HepG2 (cell line): ENCODE data around the gene SCN7A. TPM values are rescaled to one million over a fixed set of nuclear protein-coding genes. Genes with fewer than 3 reads are reported as not detected.
A peak's percentile ranks its signal among the peaks of the same experiment; 100 is the strongest.

Source experiments
- ATRX ChIP-seq: sonication (generic); formaldehyde crosslinking; IDR thresholded peaks from 2 replicates; pipeline ENCODE4 v1.4.0; 2020; ENCODE audit warnings: missing genetic modification reagents, borderline replicate concordance
- CEBPG ChIP-seq: IDR thresholded peaks from 2 replicates; pipeline ENCODE4 v1.6.1; 2016
- ESRRA ChIP-seq: sonication (generic); formaldehyde crosslinking; IDR thresholded peaks from 2 replicates; pipeline ENCODE4 v1.5.1; 2020; ENCODE audit warnings: mild to moderate bottlenecking, low read depth, missing genetic modification reagents
- FOXO1 ChIP-seq: sonication (generic); formaldehyde crosslinking; IDR thresholded peaks from 2 replicates; pipeline ENCODE4 v1.4.0; 2020; ENCODE audit warnings: missing genetic modification reagents
- HHEX ChIP-seq: IDR thresholded peaks from 2 replicates; pipeline ENCODE4 v1.6.1; 2016; ENCODE audit warnings: control low read depth
- MAFF ChIP-seq: IDR thresholded peaks from 2 replicates; pipeline ENCODE4 v1.6.1; 2011; ENCODE audit warnings: low read depth, low read length, improper control_type of control experiment
- MTF2 ChIP-seq: sonication (generic); formaldehyde crosslinking; IDR thresholded peaks from 2 replicates; pipeline ENCODE4 v1.5.0; 2020; ENCODE audit warnings: missing genetic modification reagents, borderline replicate concordance
- NCOA1 ChIP-seq: sonication (generic); formaldehyde crosslinking; IDR thresholded peaks from 2 replicates; pipeline ENCODE4 v1.9.0; 2021; ENCODE audit warnings: missing genetic modification reagents
- NKX3-1 ChIP-seq: sonication (generic); formaldehyde crosslinking; IDR thresholded peaks from 2 replicates; pipeline ENCODE4 v1.5.0; 2020; ENCODE audit warnings: missing genetic modification reagents
- PTBP1 ChIP-seq: fragments of 200-400 bp; formaldehyde crosslinking; IDR thresholded peaks from 2 replicates; pipeline ENCODE4 v1.6.1; 2018; ENCODE audit warnings: low read length, low read depth; ENCODE audit not compliant: poor library complexity, severe bottlenecking
- SMYD3 ChIP-seq: sonication (generic); formaldehyde crosslinking; IDR thresholded peaks from 2 replicates; pipeline ENCODE4 v1.8.1; 2023; ENCODE audit warnings: mild to moderate bottlenecking, missing genetic modification reagents
- TBL1XR1 ChIP-seq: fragments of 150-350 bp; IDR thresholded peaks from 2 replicates; pipeline ENCODE4 v1.6.1; 2014; ENCODE audit warnings: borderline replicate concordance, low read length; ENCODE audit not compliant: partially characterized antibody
- ZNF720 ChIP-seq: sonication (generic); formaldehyde crosslinking; IDR thresholded peaks from 2 replicates; pipeline ENCODE4 v1.4.0; 2020; ENCODE audit warnings: missing genetic modification reagents
- ZNF737 ChIP-seq: sonication (generic); formaldehyde crosslinking; IDR thresholded peaks from 2 replicates; pipeline ENCODE4 v1.5.0; 2020; ENCODE audit warnings: missing genetic modification reagents, mild to moderate bottlenecking, borderline replicate concordance
- ZNF772 ChIP-seq: sonication (generic); formaldehyde crosslinking; IDR thresholded peaks from 2 replicates; pipeline ENCODE4 v1.5.0; 2020; ENCODE audit warnings: mild to moderate bottlenecking, missing genetic modification reagents
- ZNF773 ChIP-seq: sonication (generic); formaldehyde crosslinking; IDR thresholded peaks from 2 replicates; pipeline ENCODE4 v1.4.0; 2020; ENCODE audit warnings: missing genetic modification reagents, borderline replicate concordance
- ZNF781 ChIP-seq: sonication (generic); formaldehyde crosslinking; IDR thresholded peaks from 2 replicates; pipeline ENCODE4 v1.5.1; 2020; ENCODE audit warnings: borderline replicate concordance, mild to moderate bottlenecking, missing genetic modification reagents; ENCODE audit errors: not compliant biosample characterization
- polyA plus RNA-seq, 8 experiments: library from polyadenylated mRNA; depleted of rRNA in 3 of 8; stranded (reverse) in 7 of 8; unstranded in 1 of 8; fragments of >200 nt; fragmentation: Illumina TruSeq in 4 of 8; extraction: Trizol in 4 of 8; gene quantifications; 2 replicates each; pipeline versions ENCODE4 v1.2.1 to v1.2.3, GENCODE V29; 2011 to 2016; ENCODE audit warnings: low read depth in 4 of 8, missing spikeins in 1 of 8, mixed read lengths in 1 of 8; ENCODE audit not compliant: insufficient read depth in 1 of 8
- total RNA-seq, 5 experiments: library from RNA; depleted of rRNA; stranded (reverse); fragments of >200 nt; fragmentation: Illumina TruSeq; extraction: Trizol; gene quantifications; 2 replicates each; pipeline ENCODE4 v1.2.3, GENCODE V29; 2016; ENCODE audit warnings: low read depth in 1 of 5
- TF ChIP-seq, protein P1 (sequence below): sonication (generic); formaldehyde crosslinking; IDR thresholded peaks from 2 replicates; pipeline ENCODE4 v1.9.0; 2022; ENCODE audit warnings: missing genetic modification reagents, mild to moderate bottlenecking, borderline replicate concordance
- TF ChIP-seq, protein P2 (sequence below): IDR thresholded peaks from 2 replicates; pipeline ENCODE4 v1.6.1; 2016; ENCODE audit warnings: low read depth, control low read depth
- TF ChIP-seq, protein P3 (sequence below): sonication (generic); formaldehyde crosslinking; IDR thresholded peaks from 2 replicates; pipeline ENCODE4 v1.4.0; 2020; ENCODE audit warnings: missing genetic modification reagents; ENCODE audit errors: not compliant biosample characterization
- TF ChIP-seq, protein P4 (sequence below): sonication (generic); formaldehyde crosslinking; IDR thresholded peaks from 2 replicates; pipeline ENCODE4 v1.5.0; 2020; ENCODE audit warnings: missing genetic modification reagents
- TF ChIP-seq, protein P5 (sequence below): sonication (generic); formaldehyde crosslinking; IDR thresholded peaks from 2 replicates; pipeline ENCODE4 v1.5.1; 2020; ENCODE audit warnings: missing genetic modification reagents, mild to moderate bottlenecking, borderline replicate concordance

The SCN7A gene
- total and polyA plus RNA-seq, 2 of the 13 experiments (the other 11 are each of a cell fraction or from before 2014, with no cell fraction given): 0.01 TPM; not detected in 1

DNA sequence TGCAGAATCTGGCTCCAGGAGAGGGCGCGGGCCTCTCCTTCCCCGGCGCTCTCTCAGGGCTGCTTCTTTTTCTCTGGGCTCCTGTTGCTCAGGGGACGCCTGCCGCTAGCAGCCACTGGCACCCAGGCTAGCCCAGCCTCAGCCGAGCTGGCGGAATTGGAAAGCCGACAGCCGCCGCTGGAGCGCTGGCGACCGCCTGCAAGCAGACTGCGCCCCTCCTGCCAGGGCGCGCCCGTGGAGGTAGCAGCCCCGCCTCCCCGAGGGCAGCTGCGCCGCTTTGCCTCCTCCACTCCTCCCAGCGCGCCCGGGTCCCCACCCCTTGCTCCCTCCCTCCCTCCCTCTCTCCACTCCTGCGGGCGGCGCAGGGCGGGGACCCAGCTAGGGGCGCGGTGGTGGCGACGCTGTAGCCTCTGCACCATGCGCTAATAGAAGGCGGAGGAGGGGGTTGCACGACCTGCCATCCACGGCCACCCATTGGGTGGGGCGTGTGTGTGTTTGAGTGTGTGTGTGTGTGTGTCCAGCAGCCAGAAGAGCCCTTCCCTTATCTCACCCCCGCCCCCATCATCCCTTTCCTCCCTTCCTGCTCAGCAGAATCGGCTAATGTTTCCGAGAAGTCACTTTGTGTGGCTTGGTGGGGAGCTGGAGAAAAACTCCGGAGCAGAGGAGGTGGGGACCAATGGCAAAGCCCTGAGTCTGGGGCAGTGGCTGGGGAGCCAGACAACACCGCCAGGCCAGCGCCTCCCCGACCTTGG is 118.1 kb downstream of the SCN7A start, which contains the start of gene SCN9A (continued):
- no peak for TF ChIP-seq TBL1XR1
- TF ChIP-seq ZNF720 (CRISPR knock-in tag): no peak; the same call in 1 of the 2 replicates
- peak; percentile 69 for TF ChIP-seq FOXO1 (CRISPR knock-in tag)
- TF ChIP-seq, protein P1, sequence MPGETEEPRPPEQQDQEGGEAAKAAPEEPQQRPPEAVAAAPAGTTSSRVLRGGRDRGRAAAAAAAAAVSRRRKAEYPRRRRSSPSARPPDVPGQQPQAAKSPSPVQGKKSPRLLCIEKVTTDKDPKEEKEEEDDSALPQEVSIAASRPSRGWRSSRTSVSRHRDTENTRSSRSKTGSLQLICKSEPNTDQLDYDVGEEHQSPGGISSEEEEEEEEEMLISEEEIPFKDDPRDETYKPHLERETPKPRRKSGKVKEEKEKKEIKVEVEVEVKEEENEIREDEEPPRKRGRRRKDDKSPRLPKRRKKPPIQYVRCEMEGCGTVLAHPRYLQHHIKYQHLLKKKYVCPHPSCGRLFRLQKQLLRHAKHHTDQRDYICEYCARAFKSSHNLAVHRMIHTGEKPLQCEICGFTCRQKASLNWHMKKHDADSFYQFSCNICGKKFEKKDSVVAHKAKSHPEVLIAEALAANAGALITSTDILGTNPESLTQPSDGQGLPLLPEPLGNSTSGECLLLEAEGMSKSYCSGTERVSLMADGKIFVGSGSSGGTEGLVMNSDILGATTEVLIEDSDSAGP: peak; percentile 96
- no peak for TF ChIP-seq ATRX (CRISPR knock-in tag)
- TF ChIP-seq HHEX (CRISPR knock-in tag): no peak
- TF ChIP-seq MTF2: no peak
- no peak for TF ChIP-seq CEBPG (CRISPR knock-in tag)
- TF ChIP-seq ESRRA: peak; percentile 6
- peak; percentile 46 for TF ChIP-seq PTBP1
- no peak for TF ChIP-seq NKX3-1 (CRISPR knock-in tag)
- 0 out of 2 replicates have a peak, but pooled peaks have one; percentile 12 for TF ChIP-seq ZNF772 (CRISPR knock-in tag)
- peak; percentile 95; the same call in 1 of the 2 replicates for TF ChIP-seq SMYD3 (CRISPR knock-in tag)
- peak; percentile 78 for TF ChIP-seq ZNF781 (CRISPR knock-in tag)
- TF ChIP-seq, protein P2, sequence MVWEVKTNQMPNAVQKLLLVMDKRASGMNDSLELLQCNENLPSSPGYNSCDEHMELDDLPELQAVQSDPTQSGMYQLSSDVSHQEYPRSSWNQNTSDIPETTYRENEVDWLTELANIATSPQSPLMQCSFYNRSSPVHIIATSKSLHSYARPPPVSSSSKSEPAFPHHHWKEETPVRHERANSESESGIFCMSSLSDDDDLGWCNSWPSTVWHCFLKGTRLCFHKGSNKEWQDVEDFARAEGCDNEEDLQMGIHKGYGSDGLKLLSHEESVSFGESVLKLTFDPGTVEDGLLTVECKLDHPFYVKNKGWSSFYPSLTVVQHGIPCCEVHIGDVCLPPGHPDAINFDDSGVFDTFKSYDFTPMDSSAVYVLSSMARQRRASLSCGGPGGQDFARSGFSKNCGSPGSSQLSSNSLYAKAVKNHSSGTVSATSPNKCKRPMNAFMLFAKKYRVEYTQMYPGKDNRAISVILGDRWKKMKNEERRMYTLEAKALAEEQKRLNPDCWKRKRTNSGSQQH (CRISPR knock-in tag): peak; percentile 21; the same call in 1 of the 2 replicates
- TF ChIP-seq, protein P3, sequence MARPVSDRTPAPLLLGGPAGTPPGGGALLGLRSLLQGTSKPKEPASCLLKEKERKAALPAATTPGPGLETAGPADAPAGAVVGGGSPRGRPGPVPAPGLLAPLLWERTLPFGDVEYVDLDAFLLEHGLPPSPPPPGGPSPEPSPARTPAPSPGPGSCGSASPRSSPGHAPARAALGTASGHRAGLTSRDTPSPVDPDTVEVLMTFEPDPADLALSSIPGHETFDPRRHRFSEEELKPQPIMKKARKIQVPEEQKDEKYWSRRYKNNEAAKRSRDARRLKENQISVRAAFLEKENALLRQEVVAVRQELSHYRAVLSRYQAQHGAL (CRISPR knock-in tag): no peak
- 0 out of 2 replicates have a peak, but pooled peaks have one; percentile 15 for TF ChIP-seq MAFF
- TF ChIP-seq ZNF773: peak; percentile 60; the same call in 1 of the 2 replicates
- TF ChIP-seq, protein P4, sequence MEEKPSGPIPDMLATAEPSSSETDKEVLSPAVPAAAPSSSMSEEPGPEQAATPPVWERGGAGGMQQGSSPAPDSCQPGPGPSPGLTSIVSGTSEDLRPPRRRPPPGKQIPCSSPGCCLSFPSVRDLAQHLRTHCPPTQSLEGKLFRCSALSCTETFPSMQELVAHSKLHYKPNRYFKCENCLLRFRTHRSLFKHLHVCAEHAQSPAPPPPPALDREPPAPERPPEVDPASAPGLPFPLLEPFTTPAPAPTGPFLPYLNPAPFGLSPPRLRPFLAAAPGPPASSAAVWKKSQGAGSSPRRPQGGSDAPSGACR: peak; percentile 42; the same call in 1 of the 2 replicates
- no peak for TF ChIP-seq NCOA1 (CRISPR knock-in tag)
- TF ChIP-seq ZNF737 (CRISPR knock-in tag): no peak
- TF ChIP-seq, protein P5, sequence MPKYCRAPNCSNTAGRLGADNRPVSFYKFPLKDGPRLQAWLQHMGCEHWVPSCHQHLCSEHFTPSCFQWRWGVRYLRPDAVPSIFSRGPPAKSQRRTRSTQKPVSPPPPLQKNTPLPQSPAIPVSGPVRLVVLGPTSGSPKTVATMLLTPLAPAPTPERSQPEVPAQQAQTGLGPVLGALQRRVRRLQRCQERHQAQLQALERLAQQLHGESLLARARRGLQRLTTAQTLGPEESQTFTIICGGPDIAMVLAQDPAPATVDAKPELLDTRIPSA (CRISPR knock-in tag): 0 out of 2 replicates have a peak, but pooled peaks have one; percentile 9
